ENCODE data around the gene MPP7. TPM values are rescaled to one million over a fixed set of nuclear protein-coding genes. Genes with fewer than 3 reads are reported as not detected.
"Not testable (repeated sequence)": the region's sequence is repeated elsewhere in the genome, so short reads cannot be mapped to it uniquely, and the experiment has no call there.

The MPP7 gene
- total and polyA plus RNA-seq, 12 donors = 1.7 to 12.0 (median 5.9) TPM

GRCh38 chr10:28320090-28320489 lies 17.2 kb upstream of the MPP7 start:
- Histone ChIP-seq H3K9me3 (replicated peaks in 1 of 3) (no peaks in the 10 kb centered on the region), H3K27ac (no peak overlapping the region), H3K4me1 (replicated peaks in 1 of 2) (no peaks in the 10 kb centered on the region), H3K36me3 (replicated peaks in 1 of 2) (no peaks in the 10 kb centered on the region), H3K27me3 (peaks cover 5% of the 10 kb centered on the region), H3K4me3 (no peak overlapping the region)
- intact Hi-C loops (cut with DNase I) = no loop called here
- 67 to 78% (median 73%) methylated on average over 3 of the region's 3 CpGs for WGBS, 4 donors
- DNase-seq = no peak
- TF ChIP-seq, protein P1, sequence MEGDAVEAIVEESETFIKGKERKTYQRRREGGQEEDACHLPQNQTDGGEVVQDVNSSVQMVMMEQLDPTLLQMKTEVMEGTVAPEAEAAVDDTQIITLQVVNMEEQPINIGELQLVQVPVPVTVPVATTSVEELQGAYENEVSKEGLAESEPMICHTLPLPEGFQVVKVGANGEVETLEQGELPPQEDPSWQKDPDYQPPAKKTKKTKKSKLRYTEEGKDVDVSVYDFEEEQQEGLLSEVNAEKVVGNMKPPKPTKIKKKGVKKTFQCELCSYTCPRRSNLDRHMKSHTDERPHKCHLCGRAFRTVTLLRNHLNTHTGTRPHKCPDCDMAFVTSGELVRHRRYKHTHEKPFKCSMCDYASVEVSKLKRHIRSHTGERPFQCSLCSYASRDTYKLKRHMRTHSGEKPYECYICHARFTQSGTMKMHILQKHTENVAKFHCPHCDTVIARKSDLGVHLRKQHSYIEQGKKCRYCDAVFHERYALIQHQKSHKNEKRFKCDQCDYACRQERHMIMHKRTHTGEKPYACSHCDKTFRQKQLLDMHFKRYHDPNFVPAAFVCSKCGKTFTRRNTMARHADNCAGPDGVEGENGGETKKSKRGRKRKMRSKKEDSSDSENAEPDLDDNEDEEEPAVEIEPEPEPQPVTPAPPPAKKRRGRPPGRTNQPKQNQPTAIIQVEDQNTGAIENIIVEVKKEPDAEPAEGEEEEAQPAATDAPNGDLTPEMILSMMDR (IDR thresholded peaks at IDR 0.05) = no peak
- TF ChIP-seq POLR2A (IDR thresholded peaks at IDR 0.05) = no peak

DNA sequence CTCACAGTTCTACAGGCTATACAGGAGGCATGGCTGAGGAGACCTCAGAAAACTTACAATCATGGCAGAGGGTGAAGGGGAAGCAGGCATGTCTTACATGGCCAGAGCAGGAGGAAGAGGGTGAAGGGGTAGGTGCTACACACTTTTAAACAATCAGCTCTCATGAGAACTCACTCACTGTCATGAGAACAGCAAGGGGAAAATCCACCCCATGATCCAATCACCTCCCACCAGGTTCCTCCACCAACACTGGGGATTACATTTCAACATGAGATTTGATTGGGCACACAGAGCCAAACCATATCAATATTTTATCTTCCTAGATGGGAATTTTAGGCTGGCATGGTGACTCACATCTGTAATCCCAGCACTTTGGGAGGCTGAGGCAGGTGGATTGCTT lies 16.2 kb upstream of the MPP7 start:
- DNase-seq; H3K4me1 ChIP-seq (replicated peaks in 1 of 2); H3K27me3 ChIP-seq; H3K4me3 ChIP-seq; H3K36me3 ChIP-seq (replicated peaks in 1 of 2); intact Hi-C loops (cut with DNase I); H3K27ac ChIP-seq; H3K9me3 ChIP-seq (replicated peaks in 1 of 3): not testable (repeated sequence)

DNA sequence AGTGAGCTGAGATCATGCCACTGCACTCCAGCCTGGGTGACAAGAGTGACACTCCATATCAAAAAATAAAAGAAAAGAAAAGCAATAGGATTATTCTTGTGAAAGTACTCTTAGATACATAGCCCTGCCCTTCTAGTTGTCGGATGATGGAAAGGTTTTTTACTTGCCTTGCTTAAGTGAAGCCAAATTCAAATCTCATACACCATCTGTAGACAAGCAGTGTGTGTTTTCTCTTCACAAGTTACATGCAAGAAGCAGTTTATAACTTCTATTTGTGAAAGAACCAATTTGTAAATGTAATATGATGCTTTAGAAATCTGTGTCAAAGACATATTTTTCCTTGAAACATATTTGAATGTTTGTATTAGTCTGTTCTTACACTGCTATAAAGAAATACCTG lies 15.8 kb upstream of the MPP7 start:
- Histone ChIP-seq H3K9me3 (replicated peaks in 1 of 3) (no peaks in the 10 kb centered on the region), H3K36me3 (replicated peaks in 1 of 2) (no peaks in the 10 kb centered on the region), H3K4me3 (no peak overlapping the region), H3K27ac (no peak overlapping the region), H3K4me1 (replicated peaks in 1 of 2) (no peaks in the 10 kb centered on the region), H3K27me3 (peaks cover 5% of the 10 kb centered on the region)
- no peak for DNase-seq
- 62 to 100% (median 91%) methylated on average over 1 of the region's 1 CpG for WGBS, 4 donors
- intact Hi-C loops (cut with DNase I) = no loop called here
- TF ChIP-seq, protein P1 (IDR thresholded peaks at IDR 0.05) = no peak
- TF ChIP-seq POLR2A (IDR thresholded peaks at IDR 0.05) = no peak

GRCh38 chr10:28317760-28318159 lies 14.9 kb upstream of the MPP7 start:
- WGBS, 4 donors = 77 to 87% (median 83%) methylated on average over 7 of the region's 7 CpGs
- TF ChIP-seq, protein P1 (IDR thresholded peaks at IDR 0.05) = no peak
- no peak for TF ChIP-seq POLR2A (IDR thresholded peaks at IDR 0.05)
- H3K27me3 ChIP-seq = peaks cover 5% of the 10 kb centered on the region
- DNase-seq = no peak
- H3K4me1 ChIP-seq (replicated peaks in 1 of 2) = no peaks in the 10 kb centered on the region
- intact Hi-C loops (cut with DNase I) = no loop called here
- H3K4me3 ChIP-seq = no peak overlapping the region
- H3K27ac ChIP-seq = no peak overlapping the region
- no peaks in the 10 kb centered on the region for H3K9me3 ChIP-seq (replicated peaks in 1 of 3)
- H3K36me3 ChIP-seq (replicated peaks in 1 of 2) = no peaks in the 10 kb centered on the region

- Histone ChIP-seq H3K27ac (no peak overlapping the region), H3K27me3 (peaks cover 5% of the 10 kb centered on the region), H3K36me3 (replicated peaks in 1 of 2) (no peaks in the 10 kb centered on the region), H3K4me3 (no peak overlapping the region), H3K4me1 (replicated peaks in 1 of 2) (no peaks in the 10 kb centered on the region), H3K9me3 (replicated peaks in 1 of 3) (no peaks in the 10 kb centered on the region)
- TF ChIP-seq, protein P1 (IDR thresholded peaks at IDR 0.05) = no peak
- no peak for TF ChIP-seq POLR2A (IDR thresholded peaks at IDR 0.05)
- intact Hi-C loops (cut with DNase I) = no loop called here
- 64 to 79% (median 68%) methylated on average over 5 of the region's 5 CpGs for WGBS, 4 donors
- no peak for DNase-seq
Measured at GRCh38 chr10:28316696-28317095, 13.8 kb upstream of the MPP7 start.
